Lower leg skin (tissue), 4 donors: Measurements from ENCODE around the gene SQSTM1. TPM values are rescaled to one million over a fixed set of nuclear protein-coding genes. Genes with fewer than 3 reads are reported as not detected.
A peak's percentile ranks its signal among the peaks of the same experiment; 100 is the strongest.

Source experiments
- DNase-seq, 2 donors: peaks; one replicate each; pipeline ENCODE4 v3.0.0-alpha.2; 2019; ENCODE audit warnings: low spot score in 2 of 2
- H3K4me3 ChIP-seq: fragments of 200-600 bp; sonication (generic); 2 replicates; pipeline ENCODE4 v1.5.1; 2017; ENCODE audit warnings: mild to moderate bottlenecking, low read depth; ENCODE audit not compliant: poor library complexity, severe bottlenecking
- CTCF ChIP-seq, 3 donors: fragments of 450-650 bp; IDR thresholded peaks; one replicate each; pipeline ENCODE4 v1.5.1; 2016; ENCODE audit warnings: antibody characterized with exemption in 3 of 3, mild to moderate bottlenecking in 3 of 3, moderate library complexity in 2 of 3
- POLR2A ChIP-seq, 2 donors: fragments of 450-650 bp; IDR thresholded peaks; one replicate each; pipeline ENCODE4 v1.6.1; 2016 to 2017; ENCODE audit warnings: antibody characterized with exemption in 2 of 2, mild to moderate bottlenecking in 1 of 2, moderate library complexity in 1 of 2
- WGBS, 2 donors: methylation state at CpG; one replicate each; pipeline ENCODE4 v1.1.5; 2018; 5-methylcytosine and 5-hydroxymethylcytosine counted together
- intact Hi-C: fragments of 100-400 bp; cut with DNase I; formaldehyde crosslinking; loops from one replicate; pipeline ENCODE4 v1.15.0; 2023; ENCODE audit warnings: low total_unique reads
- total RNA-seq, 4 donors: library from RNA; depleted of rRNA; stranded (reverse); fragments of >200 nt; gene quantifications; one replicate each; pipeline ENCODE4 v1.1.0, GENCODE V29; 2016

Gene SQSTM1
- total RNA-seq, 4 donors from 2014 or later: 263 to 508 (median 298) TPM

- DNase-seq: no peak
- H3K4me3 ChIP-seq: no peak overlapping the region
- intact Hi-C loops: no loop called here
- no peak for TF ChIP-seq CTCF (IDR thresholded peaks at IDR 0.05)
- TF ChIP-seq POLR2A (IDR thresholded peaks at IDR 0.05): no peak
- 90% methylated on average over 11 of the region's 11 CpGs for WGBS, 2 donors
Observed at GRCh38 chr5:179776411-179776938, 44.2 kb upstream of the SQSTM1 start.

GRCh38 chr5:179777456-179777855, 43.2 kb upstream of the SQSTM1 start:
- no peak overlapping the region for H3K4me3 ChIP-seq
- intact Hi-C loops: no loop called here
- TF ChIP-seq POLR2A (IDR thresholded peaks at IDR 0.05): no peak
- TF ChIP-seq CTCF (IDR thresholded peaks at IDR 0.05): no peak
- 91 to 93% methylated on average over 10 of the region's 10 CpGs for WGBS, 2 donors
- DNase-seq: no peak

- intact Hi-C loops: no loop called here
Observed at GRCh38 chr5:179777909-179778308, 42.8 kb upstream of the SQSTM1 start.

GRCh38 chr5:179778591-179778990, 42.1 kb upstream of the SQSTM1 start:
- intact Hi-C loops: no loop called here
- TF ChIP-seq POLR2A (IDR thresholded peaks at IDR 0.05): no peak
- TF ChIP-seq CTCF (IDR thresholded peaks at IDR 0.05): no peak
- WGBS, 2 donors: 91 to 92% methylated on average over 5 of the region's 5 CpGs
- no peak for DNase-seq
- no peak overlapping the region for H3K4me3 ChIP-seq

More at GRCh38 chr5:179777909-179778308, 42.8 kb upstream of the SQSTM1 start:
- no peak overlapping the region for H3K4me3 ChIP-seq
- WGBS, 2 donors: 73 to 79% methylated on average over 9 of the region's 9 CpGs
- TF ChIP-seq CTCF (IDR thresholded peaks at IDR 0.05): no peak
- TF ChIP-seq POLR2A (IDR thresholded peaks at IDR 0.05): no peak
- DNase-seq: no peak

GRCh38 chr5:179779826-179780225, 40.9 kb upstream of the SQSTM1 start:
- peak overlapping the region; percentile 5 for H3K4me3 ChIP-seq
- DNase-seq: no peak
- WGBS, 2 donors: 75 to 93% methylated on average over 4 of the region's 4 CpGs
- intact Hi-C loops: no loop called here
- TF ChIP-seq CTCF (IDR thresholded peaks at IDR 0.05) (no peak), POLR2A (IDR thresholded peaks at IDR 0.05) (no peak)

- no peak for DNase-seq
- intact Hi-C loops: no loop called here
- TF ChIP-seq POLR2A (IDR thresholded peaks at IDR 0.05): no peak
- WGBS, 2 donors: 81 to 92% methylated on average over 7 of the region's 7 CpGs
- no peak overlapping the region for H3K4me3 ChIP-seq
Observed at GRCh38 chr5:179780362-179780761, 40.3 kb upstream of the SQSTM1 start.
